ENCODE measurements around the gene CPEB1.
A peak's percentile ranks its signal among the peaks of the same experiment; 100 is the strongest.
"Not testable (repeated sequence)": the region's sequence is repeated elsewhere in the genome, so short reads cannot be mapped to it uniquely, and the experiment has no call there.

CPEB1 gene

DNA sequence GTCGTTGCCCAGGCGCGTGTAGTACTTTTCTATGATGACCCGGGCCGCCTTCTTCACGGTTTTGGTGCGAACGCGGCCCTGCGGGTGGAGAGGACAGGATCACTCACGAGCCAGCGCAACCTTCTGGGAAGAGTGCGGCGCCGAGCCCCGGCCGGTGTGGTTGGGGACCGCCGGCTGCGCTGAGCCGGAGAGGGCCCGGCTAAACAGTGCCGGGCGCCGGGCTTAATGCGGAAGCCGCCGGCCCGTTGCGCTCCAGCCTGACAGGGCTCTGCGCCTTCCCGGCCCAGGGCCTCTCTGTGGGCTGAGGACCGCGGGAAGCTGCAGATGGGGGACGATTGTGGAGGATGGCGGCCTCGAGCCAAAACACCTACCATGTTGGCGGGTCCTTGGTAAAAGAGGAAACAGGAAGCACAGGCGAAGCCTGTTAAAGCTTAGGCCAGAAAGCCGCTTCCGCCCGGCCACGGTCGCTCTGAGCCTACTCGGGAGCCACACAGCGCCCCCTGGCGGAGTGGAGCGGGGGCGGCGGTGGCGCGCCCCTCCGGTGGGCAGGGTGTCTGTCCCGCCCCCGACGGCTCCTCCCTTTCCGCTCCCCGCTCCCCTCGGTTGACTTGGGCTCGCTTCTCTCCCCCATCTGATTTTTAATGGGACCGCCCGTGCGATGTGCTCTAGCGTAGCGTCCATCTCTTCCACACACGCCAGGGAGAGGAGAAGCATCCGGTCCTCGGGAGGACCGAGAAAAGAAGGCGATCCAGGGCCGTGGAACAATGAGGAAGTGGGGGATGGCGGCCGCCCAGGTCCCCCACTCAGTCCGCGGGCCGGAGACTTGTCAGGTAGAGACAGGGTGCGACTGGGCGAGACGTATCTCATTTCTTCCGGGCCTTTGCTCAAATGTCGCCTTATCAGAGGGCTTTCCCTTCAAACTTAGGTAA is 106.8 kb downstream of the CPEB1 start, which contains the start of gene RPS17:
RPS17 (minus strand) TSS at position 403 of the 929 bp plus-strand sequence; CDS start at position 374, 29 bp downstream.
- DNase-seq: peak; percentile 98

DNA sequence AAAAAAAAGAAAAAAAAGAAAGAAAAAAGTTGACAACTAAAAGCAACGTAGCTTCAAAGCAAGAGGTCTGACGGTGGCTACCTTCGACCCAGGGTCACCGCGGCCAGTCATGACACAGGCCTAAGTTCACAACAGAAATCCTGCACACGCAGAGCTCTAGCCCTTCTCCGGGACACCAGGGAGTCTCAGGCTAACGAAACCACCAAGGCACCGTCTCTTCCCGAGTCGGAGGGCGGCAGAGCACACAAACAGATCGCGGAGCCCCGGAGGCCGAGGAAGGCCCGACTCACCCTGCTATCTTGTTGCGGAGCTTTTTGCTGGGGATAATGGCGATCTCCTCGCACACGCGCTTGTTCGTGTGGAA is 107.5 kb downstream of the CPEB1 start:
- no peak for DNase-seq

DNA sequence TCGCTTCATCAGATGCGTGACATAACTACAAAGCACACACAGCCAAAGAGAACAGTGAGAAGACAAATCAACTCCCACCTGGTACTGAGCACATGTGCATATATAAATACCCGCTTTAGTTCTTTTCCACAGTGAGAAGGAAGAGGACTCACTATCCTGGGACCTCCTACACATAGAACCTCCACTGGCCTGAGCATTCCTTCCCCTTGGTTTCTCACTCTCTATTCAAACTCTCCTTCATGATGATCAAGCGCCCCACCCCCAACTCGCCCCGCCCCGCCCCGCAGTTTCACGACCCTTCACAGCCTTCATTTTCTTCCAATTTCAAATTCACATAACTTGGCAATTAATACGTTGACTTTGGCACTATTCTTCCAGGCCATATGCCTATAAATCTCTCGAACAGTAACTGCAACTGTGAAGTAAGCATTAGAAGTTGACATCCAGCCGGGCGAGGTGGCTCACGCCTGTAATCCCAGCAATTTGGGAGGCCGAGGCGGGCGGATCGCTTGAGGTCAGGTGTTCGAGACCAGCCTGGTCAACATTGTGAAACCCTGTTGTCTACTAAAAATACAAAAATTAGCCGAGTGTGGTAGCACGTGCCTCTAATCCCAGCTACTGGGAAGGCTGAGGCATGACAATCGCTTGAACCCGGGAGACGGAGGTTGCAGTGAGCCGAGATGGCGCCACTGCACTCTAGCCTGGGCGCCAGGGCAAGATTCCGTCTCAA is 108.0 kb downstream of the CPEB1 start:
- no peak for DNase-seq

DNA sequence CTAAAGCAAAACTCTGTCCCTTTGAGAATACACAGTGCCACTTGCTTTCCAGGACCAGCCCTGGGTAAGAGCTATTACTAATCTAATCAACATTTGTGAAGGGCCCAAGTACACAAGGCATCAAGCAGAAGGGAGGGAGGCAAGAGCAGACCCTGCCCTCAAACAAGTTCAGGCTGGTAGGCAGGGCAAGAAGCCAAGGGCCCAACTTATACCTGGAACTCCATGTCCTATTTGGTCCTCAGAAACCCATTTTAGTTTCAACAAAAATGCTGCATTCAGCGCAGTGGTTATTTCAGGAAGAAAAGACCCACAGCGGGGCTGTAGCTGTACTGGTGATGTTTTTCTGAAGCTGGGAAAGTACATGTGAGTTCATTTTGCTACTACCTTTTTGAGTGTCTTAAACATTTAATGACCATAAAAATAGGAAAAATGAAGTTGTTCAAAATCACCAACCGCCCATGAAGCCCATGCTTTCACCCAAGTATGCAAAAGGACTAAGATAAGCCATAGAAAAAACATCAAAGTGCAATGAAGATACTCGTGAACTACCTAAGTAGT is 109.7 kb downstream of the CPEB1 start:
- no peak for DNase-seq

DNA sequence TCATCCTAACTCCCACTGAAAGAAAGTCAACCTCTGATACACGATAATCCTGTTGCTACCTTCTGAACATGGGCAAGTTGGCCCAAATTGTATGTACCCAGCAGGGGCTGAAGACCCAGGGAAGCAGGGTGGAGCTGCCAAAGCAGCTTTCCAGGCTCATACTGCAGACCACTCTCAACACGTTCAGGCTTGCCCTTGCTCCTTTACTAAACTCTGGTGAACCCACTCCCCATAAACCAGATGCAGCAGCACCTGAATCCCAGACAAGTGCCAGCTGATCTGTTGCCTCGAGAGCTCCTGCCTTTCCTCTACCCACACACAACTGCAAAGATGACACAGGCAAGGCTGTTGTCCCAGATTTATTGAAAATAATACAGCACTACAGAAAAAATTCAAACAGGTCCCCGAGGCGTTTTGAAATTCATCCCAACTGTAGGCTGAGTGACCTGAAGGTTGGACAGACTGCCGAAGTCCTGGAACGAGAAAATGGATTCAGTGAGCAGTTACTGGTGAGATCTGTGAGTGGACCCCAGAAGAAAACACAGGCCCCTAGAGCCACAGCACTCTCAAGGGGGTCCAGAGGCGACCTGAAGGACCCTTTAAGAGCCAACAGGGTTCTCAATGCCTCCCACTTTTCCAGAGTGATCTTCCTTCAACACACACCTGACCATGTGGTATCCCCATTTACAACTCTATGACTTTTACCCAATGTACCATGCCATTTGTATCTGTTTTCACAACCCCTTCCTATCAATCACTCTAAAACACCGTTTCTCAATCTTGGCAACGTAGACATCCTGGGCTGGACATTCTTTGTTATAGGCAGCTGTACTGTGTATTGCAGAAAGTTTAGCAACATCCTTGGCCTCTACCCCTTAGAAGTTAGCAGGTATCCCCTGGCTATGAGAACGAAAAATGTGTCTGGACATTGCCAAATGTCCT is 110.5 kb downstream of the CPEB1 start:
- DNase-seq: no peak

DNA sequence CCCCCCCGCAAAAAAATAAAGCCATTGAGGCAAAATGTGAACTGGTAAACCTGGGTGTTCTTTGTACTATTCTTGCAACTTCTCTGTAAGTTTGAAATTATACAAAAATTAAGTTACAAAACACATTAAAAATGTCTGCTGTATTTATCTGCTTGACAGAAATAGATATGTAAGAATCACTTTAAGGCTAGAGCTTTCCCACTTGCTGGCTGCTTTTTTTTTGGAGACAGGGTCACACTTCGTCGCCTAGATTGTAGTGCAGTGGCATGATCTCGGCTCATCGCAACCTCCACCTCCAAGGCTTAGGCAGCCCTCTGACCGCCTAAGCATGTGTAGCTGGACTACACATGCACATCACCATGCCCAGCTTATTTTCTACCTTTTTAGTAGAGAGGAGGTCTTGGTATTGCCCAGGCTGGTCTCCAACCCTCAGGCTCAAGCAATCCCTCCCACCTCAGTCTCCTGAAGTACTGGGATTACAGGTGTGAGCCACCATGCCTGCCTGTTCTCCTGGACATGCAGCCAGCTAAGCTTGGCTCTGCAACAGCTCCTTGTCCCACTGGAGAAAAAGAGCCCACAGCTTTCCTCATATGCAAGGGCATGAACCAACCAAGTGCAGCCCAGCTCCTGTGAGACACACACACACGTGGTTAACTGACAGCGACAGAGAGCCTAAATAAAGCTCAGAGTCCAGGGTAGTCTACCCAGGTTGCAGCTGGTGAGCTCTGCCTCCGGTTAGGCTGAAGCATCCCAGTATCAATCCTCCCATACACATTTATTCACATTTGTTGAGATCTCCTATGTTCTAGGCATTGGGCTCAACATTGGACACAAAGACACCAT is 111.4 kb downstream of the CPEB1 start:
- DNase-seq: no peak

DNA sequence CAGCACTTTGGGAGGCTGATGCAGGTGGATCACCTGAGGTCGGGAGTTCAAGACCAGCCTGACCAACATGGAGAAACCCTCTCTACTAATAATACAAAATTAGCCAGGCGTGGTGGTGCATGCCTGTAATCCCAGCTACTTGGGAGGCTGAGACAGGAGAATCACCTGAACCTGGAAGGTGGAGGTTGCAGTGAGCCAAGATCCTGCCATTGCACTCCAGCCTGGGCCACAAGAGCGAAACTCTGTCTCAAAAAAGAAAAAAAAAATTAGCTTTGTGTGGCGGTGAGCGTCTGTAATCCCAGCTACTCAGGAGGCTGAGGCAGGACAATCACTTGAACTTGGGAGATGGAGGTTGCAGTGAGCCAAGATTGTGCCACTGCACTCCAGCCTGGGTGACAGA is 112.0 kb downstream of the CPEB1 start:
- DNase-seq: not testable (repeated sequence)

DNA sequence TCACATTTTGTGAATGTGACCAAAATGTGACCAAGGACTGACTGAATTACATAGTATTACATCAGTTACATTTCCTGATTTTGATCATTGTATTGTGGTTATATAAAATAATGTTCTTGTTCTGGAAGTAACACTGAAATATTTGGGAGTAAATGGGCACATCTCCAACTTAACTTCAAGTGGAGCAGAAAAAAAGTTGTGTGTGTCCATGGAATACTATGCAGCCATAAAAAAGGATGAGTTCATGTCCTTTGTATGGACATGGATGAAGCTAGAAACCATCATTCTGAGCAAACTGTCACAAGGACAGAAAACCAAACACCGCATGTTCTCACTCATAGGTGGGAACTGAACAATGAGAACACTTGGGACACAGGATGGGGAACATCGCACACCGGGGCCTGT is 112.7 kb downstream of the CPEB1 start:
- DNase-seq: not testable (repeated sequence)

DNA sequence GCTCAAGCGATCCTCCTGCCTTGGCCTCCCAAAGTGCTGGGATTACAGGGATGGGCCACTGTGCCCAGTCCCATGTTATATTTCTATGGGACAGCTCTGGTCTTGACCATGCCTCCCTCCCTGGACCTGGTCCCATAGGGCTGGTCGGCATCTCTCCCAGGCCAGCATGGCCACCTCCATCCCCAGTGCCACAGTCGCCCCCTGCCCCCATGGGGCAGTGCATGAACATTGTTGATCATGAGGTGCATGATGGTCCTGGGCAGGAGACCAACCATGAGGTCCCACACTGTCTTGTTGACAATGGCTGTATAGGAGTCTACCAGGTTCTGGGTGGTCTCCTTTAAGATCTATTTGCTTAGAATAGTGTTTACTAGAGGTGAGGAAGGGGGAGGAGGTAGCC is 113.4 kb downstream of the CPEB1 start:
- no peak for DNase-seq

DNA sequence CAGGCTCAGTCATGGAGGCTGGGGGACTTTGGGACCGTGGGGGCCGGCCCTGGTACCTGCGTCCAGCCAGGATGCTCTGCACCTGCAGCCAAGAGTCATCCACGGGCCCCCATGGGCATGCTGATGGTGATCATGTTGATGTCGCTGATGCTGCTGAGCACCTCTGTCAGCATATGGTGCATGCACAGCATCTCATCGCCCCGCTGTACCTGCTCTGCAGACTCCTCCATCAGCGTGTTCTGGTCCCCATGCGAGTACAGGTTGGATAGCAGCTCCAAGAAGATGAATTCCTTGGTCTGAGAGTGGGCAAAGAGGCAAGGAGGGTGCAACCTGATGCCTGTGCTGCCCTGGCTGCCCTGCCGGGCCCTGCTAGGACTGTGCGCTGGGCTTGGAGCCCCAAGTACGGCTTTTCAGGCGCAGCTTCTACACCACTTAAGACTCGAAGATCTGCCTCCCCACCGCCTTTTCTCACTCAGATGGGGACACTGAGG is 114.1 kb downstream of the CPEB1 start:
- DNase-seq: no peak

DNA sequence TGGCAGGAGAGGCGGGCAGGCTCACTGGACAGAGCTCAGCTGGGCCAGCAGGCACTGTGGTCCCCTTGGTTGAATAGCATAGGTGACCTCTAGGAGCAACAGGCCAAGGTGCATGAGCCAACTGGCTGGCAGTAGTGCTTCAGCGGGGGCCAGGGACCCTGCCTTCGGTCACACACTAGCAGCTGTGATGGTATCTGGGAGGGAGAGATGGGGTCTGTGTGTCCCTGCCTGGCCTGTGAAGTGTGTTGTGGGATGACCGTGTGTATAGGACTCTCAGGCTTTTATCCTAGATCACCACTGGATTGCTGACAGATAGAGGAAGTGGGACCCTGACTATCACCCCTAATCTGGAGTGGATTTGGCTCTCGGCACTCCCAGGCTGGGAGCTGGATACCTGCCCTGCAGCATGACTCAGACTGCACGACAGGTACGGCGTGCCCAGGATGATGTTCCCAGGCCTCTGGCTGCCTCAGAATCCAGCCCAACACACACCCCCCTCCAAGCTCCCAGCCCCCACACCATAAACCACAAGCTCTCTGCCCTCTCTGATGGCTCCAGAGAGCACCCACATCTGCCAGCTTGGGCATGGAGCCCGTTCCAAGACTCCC is 114.7 kb downstream of the CPEB1 start:
- DNase-seq: no peak

DNA sequence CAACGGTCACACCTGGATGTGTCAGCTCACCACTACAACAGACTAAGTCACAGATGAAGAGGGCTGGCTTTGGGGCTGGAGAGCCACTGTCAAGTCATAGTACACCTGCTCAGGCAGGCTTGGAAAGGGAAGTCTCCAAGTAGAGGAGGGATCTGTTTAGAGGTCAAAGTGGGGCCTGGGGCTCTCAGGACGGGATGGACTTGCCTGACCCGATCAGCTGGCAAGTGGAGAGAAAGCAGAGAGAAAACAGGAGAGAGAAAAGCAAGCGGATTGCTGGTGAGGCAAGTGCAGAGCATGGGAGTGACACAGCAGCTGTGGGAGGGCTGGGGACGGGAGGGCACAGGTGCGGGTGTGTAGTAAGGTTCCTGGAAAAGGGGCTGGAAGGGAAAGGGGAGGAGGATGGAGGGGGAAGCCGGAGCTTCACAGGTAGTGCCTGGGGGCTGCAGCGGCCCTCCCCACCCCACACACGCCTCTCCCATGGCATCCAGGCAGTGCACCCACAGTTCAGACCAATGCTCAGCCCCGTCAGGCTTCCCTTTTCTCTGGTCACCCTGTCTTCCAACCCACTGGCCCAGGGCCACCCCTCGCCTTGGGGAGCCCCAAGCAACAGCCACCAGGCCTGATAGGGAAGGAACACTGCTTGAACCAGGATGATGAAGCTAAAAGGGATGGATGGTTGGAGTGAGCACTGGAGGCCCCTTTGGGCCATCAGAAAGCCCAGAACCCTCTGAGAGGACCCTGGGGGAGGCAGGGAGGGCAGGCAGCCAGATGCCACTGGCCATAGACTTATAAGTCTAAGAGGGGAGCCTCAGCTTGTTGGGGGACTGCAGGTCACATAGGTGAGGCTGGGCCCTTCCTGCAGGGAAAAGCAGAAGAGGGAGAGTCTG is 115.4 kb downstream of the CPEB1 start:
- no peak for DNase-seq

DNA sequence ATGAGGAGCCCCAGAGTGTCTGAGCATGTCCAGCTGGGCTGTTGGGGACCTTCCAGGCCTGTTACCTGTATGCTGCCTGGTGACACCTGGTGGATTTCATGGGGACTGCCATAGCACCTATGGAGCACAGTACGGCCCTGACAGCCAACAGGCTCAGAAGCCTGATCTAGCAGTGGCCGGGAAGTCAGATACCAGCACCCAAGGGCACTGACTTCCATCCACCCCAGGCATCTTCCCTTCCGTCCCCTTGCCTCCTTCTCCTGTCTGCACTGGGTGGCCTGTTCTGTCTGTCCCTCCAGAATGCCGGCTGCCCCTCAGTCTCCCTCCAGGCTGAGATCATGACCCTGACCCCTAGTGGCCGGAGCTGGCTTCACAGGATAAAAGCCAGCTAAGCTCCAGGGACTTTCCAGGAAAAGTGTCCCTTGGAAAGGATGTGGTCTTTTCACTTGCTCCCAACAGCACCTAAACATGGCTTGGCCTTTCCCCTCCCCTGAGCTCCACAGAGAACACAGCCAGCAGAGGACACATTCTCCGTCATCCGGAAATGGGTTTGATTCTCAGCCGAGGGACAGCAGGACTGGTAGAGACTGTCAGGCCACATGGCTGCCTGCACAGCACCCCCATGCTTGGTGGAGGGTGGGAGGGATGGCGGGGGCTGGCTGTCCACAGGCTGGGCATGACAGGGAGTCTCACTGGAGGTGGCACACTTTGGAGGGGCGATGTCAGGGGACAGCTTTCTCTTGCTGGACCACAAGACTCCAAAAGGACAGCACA is 116.4 kb downstream of the CPEB1 start:
- DNase-seq: peak; percentile 80

DNA sequence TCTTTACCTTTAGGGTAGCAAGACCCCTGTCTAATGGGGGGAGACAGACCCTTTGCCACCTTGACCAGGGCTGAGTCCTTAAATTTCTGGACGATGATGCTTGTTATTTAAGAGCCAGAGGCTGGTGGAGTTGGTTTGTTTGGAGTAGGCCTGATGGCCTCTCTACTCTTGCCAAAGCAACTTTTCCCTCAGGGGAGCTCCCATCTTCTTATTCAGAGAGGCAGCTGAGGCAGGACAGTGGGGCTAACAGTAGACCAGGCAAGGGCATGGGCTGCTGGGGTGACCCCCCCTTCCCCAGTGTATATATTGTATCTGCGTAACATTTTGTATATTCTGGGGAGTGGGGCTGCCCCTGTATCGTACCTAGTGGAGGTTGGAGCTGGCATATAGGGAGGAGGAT is 117.2 kb downstream of the CPEB1 start:
- no peak for DNase-seq

DNA sequence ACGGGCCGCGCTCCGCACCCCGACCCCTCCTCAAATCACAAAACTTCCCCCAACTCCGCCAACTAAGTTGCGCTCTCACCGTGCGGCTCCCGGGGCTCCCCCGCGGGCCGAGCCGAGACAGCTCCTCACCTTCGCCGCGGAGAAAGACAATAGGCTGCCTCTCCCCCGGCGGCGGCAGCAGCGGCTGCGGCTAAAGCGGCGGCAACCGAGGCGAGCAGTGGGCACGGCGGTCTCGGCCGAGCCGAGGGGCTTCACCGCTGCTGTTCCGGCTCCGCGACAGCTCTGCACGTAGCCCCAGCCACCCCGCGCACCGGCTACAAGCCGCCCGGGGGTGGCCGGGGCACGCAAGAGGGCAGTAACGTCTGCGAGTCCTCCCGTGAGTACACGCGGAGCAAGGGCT is 133.6 kb downstream of the CPEB1 start:
- DNase-seq: not testable (repeated sequence)

DNA sequence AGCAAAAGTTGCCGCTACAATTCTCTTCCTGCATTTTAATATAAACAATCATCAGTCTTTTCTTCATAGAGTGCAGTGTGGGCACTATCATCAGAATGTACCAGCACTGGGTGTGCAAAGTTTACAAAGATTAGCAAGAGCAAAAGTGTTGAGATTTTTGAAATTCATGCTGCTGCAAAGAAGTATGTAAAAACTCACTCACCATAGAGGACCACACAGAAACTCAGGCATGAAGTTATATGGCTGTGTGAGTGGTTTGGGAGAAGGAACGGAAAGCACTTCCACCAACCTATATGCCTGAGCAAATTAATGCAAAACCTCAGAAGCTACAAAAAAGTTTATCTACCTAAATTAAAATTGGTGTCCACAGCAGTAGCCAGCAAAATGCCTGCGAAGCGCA is 139.5 kb downstream of the CPEB1 start:
- not testable (repeated sequence) for DNase-seq

DNA sequence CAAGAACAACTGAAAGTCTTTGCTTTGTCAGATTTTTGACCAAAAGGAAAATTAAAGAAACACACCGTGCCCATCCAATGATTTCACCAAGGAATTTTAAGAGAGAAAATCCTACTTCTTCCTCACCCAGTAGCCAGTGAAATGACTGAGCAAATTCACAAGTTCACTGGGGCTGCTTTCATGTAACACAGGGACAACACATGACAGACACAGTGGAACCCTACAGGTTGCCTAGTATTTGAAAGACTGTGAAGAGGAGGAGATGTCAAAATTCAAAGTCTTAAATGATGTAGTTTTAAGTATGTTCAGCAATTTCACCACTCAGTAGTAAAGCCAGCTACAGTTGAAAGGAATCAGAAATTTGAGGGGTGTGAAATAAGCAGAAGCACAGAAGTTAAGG is 140.1 kb downstream of the CPEB1 start:
- DNase-seq: not testable (repeated sequence)

DNA sequence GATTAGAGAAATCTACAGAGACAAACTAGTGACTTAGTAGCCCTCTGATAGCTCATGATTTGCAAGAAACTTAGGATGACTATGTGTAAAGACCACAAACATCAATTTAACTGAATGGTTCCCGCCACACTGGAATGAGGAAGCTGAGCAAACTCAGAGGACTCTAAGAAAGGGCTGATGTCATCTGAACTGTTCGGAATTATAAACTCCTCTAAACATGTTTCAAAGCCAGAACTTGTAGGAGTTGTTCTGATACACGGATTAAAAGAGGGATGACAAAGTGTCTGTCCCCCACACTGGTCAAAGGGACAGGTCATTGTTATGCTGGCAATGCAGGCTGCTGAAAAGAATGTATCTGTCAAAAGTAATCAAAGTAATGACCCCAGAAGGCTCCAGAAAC is 141.3 kb downstream of the CPEB1 start:
- DNase-seq: not testable (repeated sequence)

DNA sequence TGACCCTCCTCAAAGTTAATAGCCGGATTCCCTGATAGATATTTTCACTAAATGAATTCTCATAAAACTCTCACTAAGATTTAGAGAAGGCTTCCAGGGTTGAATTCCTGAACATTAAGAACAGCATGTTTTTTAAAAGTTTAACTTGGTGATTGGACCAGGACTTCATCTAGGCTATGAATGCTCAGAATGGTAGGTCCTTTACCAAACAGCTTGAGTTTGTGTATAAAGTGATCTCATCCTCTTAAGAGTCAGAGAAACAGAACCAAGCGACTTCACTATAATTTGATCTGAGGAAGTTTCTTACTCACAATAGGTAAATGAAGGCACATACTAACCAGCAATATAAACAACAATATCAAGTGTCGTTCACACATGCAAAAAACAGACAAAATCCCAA is 143.1 kb downstream of the CPEB1 start:
- DNase-seq: not testable (repeated sequence)

Data from CD4-positive, alpha-beta T cell treated with Interleukin-10 for 1 hour (primary cell).